GM08714 (cell line): ENCODE data around the gene TAMM41.
"Not testable (repeated sequence)": the region's sequence is repeated elsewhere in the genome, so short reads cannot be mapped to it uniquely, and the experiment has no call there.

Experiments used
- H3K4me3 ChIP-seq: fragments of 200-500 bp; sonication (Bioruptor generic); 2 replicates; pipeline ENCODE4 v1.5.1; 2014; ENCODE audit warnings: mild to moderate bottlenecking, low read length, inconsistent platforms
- ZNF274 ChIP-seq: IDR thresholded peaks from 2 replicates; pipeline ENCODE4 v1.6.1; 2012; ENCODE audit warnings: mild to moderate bottlenecking, low read depth, low read length

Gene TAMM41

DNA sequence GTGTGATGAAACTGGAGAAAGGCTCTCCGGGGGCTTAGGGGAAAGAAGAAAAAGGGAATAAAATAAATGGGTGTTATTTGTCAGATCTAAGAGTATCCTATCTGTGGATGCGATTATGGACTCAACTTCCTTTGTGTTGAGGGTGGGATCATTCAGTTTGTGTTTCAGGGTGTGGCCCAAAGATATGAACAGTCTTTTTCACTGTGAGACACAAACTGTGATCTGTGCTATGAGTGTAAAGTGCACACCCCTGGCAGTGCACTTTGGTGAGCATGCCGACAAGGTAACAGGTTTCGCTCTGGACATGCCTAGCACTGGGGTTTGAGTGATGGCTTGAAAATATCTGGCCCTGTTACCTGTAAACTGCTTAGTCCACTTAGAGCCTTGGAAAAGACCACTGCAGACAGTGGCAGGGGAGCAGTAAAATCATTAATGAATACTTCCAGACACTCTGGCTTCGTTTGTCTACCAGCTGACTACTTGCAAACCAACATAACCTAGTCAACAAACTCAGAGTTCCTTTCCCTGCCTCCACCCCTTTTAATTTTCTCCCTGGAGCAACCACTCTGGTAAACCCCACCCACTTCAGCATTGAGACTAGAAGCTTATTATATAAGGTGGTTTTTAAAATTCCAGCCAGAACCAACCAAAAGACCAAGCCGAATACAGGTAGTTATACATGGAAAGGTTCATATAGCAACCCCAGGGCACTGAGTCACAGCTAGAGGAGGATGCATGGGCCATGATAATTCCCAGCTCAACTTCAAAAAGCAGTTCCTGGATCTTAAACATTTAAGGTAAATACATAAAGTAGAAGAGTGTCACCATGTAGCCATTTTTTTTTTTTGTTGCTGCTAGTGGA, 55.1 kb downstream of the TAMM41 start:
- TF ChIP-seq ZNF274 = no peak
- no peak overlapping the region for H3K4me3 ChIP-seq

DNA sequence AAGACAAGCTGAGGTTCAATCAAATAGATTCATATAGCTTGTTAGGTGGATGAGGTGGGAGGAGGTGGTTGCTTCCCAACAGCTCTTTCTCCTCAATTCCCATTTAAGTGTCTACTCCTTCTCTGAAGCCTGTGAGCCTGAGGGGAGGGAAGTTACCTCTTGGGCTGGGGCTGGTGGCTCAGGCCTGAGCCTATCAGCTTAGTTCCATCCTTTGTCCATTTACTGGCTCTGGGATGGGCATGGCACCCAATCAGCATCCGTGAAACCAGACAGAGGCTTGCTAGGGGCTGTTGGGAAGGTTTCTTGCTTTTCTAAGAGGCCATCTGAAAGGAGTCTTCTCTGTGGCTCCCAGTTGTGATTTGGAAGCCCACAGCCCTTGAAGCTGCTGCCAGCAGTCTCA, 57.3 kb downstream of the TAMM41 start:
- TF ChIP-seq ZNF274 = no peak
- H3K4me3 ChIP-seq = no peak overlapping the region

DNA sequence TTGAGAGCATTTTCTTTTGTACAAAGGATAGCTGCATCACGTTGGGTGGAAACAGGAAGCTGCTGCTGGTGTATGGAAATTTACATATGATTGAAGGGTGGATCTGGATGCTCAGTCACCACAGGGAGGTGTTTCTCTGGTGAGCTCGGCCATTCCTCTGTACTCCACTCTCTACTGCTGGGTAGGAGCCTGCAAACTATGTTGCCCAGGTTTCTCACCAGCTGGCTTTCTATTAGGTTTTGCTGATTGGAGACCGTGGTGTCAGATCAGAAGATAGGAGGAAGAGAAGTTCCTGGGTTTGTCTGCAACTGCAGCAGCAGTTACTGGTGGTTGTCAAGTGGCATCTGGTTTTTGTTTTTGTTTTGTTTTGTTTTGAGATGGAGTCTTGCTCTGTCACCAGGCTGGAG, 61.7 kb downstream of the TAMM41 start:
- no peak overlapping the region for H3K4me3 ChIP-seq
- TF ChIP-seq ZNF274 = no peak

DNA sequence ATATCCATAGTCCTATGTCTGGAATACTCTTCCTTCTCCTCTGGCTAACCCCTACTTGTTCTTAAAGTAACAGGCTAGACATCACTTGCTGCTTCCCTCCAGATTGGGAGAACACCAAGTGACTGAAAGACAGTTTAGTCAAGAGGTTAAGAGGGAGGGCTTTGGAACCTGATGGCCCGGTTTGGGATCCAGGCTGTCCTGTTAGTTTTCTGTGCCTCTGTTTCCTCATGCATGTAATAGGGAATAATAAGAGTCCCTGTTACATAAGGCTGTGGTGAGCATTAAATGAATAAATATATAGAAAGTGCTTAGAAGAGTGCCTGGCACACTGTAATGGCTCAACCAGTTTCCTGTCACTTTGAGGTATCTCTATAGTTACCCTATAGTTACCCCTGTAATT, 66.3 kb downstream of the TAMM41 start:
- no peak overlapping the region for H3K4me3 ChIP-seq
- no peak for TF ChIP-seq ZNF274

DNA sequence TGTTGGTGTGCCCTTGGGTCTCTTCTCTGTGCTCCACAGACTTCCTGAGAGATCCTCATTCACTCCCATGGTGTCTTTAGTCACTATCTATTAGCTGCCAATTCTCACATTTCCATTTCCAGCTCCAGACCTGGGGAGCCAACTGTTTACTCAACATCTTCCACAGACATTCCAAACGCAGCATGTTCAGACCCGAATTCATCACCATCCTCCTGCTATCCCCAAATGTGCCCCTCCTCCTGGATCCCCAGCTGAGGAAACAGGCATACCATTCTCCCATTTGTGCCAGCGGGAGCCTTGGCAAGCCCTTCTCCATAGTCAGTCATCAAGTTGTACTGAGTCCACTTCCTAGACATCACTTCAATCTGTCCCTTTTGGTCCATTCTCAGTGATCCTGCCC, 67.1 kb downstream of the TAMM41 start:
- H3K4me3 ChIP-seq = no peak overlapping the region
- TF ChIP-seq ZNF274 = no peak

DNA sequence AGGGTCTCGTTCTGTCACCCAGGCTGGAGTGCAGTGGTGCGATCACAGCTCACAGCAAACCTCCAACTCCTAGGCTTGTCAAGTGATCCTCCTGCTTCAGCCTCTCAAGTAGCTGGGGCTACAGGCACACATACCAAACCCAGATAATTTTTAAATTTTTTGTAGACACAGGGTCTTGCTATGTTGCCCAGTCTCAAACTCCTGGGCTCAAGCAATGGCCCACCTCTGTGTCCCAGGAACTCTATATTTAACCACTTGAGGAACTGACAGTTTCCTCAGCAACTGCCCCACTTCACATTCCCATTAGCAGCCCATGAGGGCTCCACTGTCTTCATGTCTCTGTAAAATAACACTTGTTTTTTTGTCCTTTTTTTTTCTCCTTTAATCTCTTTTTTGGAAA, 68.4 kb downstream of the TAMM41 start:
- no peak for TF ChIP-seq ZNF274
- no peak overlapping the region for H3K4me3 ChIP-seq

DNA sequence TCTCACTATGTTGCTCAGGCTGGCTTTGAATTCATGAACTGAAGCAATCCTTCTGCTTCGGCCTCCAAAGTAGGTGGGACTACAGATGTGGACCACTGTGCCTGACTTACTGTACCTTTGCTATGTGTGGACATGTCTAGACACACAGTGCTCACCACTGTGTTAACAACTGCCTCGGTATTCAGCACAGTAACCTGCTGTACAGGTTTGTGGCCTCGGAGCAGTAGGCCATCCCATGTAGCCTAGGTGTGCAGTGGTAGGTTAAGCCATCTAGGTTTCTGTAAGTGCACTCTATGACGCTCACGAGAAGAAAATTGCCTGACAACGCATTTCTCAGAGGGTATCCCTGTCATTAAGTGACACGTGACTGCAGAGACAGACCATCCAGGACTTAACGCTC, 70.3 kb downstream of the TAMM41 start:
- no peak overlapping the region for H3K4me3 ChIP-seq
- no peak for TF ChIP-seq ZNF274

DNA sequence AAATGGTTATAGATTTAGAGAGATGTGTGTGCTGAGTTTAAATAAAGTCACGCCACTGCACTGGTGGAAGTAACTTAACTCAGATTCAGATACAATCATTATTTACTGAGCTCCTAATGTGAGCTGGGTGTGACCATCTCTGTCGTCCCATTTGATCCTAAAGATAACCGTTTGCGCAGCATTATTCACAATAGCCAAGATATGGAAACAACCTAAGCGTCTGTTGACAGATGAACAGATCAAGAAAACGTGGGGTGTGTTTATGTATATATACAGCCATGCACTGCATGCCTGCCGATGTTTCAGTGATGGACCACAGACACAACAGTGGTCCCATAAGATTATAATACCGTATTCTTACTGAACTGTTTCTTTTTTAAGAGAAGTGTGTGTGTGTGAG, 71.2 kb downstream of the TAMM41 start:
- no peak overlapping the region for H3K4me3 ChIP-seq
- no peak for TF ChIP-seq ZNF274

DNA sequence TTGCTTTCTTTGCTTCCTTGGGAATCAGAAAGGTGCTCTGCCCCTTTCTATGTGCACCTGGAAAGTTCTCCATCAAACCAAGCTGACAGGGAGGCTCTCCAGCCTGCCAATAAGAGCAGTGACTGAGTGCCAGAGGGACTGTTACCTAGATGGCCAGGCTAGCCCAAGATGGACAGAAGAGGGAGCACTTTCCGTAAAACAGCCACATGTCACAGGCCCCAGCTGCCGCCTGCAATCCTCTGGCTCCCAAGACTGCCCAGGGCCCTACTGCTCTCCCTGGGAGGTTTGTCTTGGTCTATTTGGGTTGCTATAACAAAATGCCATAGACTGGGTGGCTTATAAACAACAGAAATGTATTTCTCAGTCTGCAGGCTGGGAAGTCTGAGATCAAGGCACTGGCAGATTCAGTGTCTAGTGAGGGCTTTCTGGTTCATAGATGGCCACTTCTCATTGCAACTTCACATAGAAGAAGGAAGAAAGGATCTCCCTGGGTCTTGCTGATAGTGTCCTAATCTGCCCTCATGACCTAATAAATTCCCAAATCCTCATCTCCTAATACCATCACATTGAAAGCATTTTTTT, 72.3 kb downstream of the TAMM41 start:
- no peak for TF ChIP-seq ZNF274
- no peak overlapping the region for H3K4me3 ChIP-seq

DNA sequence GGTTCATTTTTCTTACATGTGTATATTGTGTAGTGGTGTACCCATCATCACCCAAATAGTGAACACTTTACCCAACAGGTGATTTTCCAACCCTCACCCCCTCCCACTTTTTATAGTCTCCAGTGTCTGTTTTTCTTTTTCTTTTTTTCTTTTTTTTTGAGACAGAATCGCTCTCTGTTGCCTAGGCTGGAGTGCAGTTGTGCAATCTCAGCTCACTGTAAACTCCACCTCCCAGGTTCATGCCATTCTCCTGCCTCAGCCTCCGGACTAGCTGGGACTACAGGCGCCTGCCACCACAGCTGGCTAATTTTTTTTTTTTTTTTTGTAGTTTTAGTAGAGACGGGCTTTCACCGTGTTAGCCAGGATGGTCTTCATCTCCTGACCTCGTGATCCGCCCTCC, 74.8 kb downstream of the TAMM41 start:
- H3K4me3 ChIP-seq = not testable (repeated sequence)

DNA sequence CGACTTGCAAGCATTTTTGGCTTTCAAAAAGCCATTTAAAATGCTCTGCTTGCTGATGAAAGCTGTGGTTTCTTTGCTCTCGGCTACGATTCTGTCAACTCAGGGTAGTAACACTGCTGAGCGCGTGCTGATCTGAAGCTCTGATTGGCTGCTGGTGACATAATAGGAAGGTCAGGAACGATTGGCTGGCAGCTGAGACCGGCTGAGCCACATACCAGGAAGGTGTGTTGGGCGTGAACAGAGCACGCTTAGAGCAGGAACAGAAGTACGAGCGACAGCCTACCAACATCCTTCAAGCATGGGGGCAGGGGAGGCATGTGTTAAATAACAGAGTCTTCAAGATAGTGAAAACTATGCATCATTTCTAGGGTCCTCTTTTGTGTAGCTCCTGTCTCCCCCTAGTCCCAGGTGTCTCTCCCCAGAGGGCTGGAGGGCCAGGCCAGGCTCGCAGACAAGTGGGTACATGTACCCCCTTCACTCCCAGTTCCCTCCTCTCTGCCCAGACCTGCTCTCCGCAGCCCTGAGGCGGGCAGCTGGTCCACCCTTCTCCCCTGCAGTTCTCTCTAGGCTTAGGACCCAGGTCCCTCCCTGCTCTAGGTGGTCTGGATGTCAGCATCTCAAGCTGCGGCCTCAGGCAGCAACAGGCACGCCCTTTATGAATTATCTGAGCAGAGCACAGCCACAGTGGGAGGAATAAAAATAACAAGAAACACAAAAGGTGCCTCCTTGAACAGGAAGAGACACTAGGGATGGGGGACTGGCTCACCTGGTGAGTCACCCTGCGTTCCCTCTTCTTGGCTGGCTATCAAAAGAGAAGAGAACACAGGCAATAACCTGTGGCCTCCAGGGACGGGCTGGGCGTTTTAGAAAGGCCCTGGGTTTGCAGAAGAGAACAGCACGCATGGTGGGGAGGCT, 76.0 kb downstream of the TAMM41 start:
- TF ChIP-seq ZNF274 = no peak
- H3K4me3 ChIP-seq = no peak overlapping the region

DNA sequence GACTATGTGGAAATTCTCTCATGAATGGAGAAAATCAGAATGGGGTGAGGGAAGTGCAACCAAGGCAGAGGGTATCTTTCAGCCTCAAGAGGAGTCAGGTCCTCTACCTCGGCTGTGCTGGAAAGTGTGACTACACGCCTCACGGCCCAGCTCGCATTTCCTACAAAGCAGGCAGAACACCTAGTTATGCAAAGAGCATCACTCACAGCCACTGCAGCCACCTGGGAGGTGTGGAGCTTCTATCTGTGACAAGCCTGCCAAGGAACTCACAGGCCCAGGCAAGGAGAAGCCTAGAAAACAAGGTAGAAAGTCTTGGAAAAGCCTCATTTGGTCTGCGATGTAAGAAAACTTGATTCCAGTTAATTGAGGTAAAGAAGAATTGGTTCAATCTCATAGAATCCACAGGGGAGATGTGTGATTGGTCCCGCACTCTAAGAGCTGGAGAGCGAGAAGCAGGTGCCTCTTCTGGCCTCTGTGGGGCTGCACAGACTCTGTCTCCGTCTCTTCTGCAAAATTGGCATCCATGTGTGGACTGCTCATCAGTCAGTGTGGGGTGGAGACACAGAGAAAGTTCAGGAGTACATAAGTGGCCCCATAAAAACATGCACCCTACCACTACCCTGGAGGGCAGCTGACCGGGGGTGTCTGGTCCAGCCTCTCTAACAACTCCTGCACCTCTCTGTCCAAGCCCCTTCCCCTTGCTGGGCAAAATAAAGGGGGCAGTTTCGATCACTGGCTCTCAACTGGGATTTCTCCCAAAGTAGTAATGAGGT, 76.8 kb downstream of the TAMM41 start:
- no peak for TF ChIP-seq ZNF274
- H3K4me3 ChIP-seq = no peak overlapping the region

DNA sequence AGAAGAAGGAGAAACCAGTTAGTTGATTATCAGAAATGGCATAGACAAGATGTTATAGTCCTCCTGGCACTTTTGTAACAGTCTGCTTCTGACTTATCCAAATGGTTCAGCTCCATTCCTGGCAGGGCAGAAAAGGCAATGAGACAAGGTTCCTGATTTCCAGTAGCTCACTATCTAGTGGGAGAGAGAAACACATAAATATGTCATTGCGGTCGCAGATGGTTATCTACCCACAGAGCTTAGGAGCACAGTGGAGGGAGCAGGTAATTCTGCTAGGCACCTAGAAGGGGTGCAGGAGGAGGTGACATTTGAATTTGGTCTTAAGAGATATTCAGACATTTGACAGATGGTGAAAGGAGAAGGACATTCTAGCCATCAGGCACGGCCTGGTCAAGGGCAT, 78.1 kb downstream of the TAMM41 start:
- no peak for TF ChIP-seq ZNF274
- no peak overlapping the region for H3K4me3 ChIP-seq

DNA sequence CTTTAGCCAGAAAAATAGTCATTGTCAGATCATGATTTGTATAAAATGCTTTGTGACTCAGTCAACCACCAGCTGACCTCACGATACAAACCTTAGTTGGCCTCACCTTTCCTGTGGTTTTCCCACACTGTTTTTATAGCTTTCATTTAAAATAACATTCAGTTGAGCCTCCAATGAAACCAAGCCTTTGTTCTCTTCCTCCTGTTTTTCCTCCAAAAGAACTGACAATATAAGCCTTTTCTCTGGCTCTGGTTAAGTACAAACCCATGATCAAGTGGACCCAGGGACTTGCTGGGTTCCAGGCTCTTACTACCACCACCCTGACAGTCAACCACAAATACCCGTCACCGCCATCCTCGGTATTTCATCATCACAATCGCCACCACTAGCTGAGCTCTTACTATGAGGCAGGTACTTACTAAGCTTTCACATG, 81.7 kb downstream of the TAMM41 start:
- TF ChIP-seq ZNF274 = no peak
- no peak overlapping the region for H3K4me3 ChIP-seq

DNA sequence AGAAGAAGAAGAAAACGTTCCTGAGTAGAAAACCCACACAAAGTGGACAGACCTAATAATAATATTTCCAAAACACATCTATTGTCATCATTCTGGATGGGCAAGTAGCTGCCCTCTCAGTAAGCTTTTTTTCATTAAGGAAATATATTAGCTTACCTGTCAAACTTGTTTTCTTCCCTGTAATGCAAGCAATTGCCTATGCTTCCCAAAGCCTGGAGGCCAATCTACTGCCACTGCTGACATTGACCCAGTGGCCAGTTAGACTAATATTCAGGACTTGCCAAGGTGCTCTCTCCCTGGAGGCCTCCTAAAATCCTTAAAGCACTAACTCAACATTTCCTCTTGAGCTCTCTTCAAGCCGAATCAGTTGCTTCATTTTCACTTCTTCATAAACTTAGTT, 86.7 kb downstream of the TAMM41 start:
- no peak for TF ChIP-seq ZNF274
- H3K4me3 ChIP-seq = no peak overlapping the region
